ENCODE measurements around the gene ZNF672. TPM values are rescaled to one million over a fixed set of nuclear protein-coding genes. Genes with fewer than 3 reads are reported as not detected.

The ZNF672 gene
- total and polyA plus RNA-seq, 2 of the 13 experiments (the other 11 are each of a cell fraction or from before 2014, with no cell fraction given) = 17.2 to 22.9 TPM

GRCh38 chr1:248873409-248873992, 35.5 kb downstream of the ZNF672 start (continued):
- TF ChIP-seq ZNF691 (CRISPR knock-in tag; IDR thresholded peaks at IDR 0.05; ENCODE audit: borderline replicate concordance, low read depth) = no peak
- 0 out of 2 replicates have a peak, but pooled peaks have one; percentile 56 for TF ChIP-seq ZNF792 (CRISPR knock-in tag; IDR thresholded peaks at IDR 0.05)
- TF ChIP-seq, protein P1, sequence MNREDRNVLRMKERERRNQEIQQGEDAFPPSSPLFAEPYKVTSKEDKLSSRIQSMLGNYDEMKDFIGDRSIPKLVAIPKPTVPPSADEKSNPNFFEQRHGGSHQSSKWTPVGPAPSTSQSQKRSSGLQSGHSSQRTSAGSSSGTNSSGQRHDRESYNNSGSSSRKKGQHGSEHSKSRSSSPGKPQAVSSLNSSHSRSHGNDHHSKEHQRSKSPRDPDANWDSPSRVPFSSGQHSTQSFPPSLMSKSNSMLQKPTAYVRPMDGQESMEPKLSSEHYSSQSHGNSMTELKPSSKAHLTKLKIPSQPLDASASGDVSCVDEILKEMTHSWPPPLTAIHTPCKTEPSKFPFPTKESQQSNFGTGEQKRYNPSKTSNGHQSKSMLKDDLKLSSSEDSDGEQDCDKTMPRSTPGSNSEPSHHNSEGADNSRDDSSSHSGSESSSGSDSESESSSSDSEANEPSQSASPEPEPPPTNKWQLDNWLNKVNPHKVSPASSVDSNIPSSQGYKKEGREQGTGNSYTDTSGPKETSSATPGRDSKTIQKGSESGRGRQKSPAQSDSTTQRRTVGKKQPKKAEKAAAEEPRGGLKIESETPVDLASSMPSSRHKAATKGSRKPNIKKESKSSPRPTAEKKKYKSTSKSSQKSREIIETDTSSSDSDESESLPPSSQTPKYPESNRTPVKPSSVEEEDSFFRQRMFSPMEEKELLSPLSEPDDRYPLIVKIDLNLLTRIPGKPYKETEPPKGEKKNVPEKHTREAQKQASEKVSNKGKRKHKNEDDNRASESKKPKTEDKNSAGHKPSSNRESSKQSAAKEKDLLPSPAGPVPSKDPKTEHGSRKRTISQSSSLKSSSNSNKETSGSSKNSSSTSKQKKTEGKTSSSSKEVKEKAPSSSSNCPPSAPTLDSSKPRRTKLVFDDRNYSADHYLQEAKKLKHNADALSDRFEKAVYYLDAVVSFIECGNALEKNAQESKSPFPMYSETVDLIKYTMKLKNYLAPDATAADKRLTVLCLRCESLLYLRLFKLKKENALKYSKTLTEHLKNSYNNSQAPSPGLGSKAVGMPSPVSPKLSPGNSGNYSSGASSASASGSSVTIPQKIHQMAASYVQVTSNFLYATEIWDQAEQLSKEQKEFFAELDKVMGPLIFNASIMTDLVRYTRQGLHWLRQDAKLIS (CRISPR knock-in tag; IDR thresholded peaks at IDR 0.05) = no peak
- TF ChIP-seq, protein P2, sequence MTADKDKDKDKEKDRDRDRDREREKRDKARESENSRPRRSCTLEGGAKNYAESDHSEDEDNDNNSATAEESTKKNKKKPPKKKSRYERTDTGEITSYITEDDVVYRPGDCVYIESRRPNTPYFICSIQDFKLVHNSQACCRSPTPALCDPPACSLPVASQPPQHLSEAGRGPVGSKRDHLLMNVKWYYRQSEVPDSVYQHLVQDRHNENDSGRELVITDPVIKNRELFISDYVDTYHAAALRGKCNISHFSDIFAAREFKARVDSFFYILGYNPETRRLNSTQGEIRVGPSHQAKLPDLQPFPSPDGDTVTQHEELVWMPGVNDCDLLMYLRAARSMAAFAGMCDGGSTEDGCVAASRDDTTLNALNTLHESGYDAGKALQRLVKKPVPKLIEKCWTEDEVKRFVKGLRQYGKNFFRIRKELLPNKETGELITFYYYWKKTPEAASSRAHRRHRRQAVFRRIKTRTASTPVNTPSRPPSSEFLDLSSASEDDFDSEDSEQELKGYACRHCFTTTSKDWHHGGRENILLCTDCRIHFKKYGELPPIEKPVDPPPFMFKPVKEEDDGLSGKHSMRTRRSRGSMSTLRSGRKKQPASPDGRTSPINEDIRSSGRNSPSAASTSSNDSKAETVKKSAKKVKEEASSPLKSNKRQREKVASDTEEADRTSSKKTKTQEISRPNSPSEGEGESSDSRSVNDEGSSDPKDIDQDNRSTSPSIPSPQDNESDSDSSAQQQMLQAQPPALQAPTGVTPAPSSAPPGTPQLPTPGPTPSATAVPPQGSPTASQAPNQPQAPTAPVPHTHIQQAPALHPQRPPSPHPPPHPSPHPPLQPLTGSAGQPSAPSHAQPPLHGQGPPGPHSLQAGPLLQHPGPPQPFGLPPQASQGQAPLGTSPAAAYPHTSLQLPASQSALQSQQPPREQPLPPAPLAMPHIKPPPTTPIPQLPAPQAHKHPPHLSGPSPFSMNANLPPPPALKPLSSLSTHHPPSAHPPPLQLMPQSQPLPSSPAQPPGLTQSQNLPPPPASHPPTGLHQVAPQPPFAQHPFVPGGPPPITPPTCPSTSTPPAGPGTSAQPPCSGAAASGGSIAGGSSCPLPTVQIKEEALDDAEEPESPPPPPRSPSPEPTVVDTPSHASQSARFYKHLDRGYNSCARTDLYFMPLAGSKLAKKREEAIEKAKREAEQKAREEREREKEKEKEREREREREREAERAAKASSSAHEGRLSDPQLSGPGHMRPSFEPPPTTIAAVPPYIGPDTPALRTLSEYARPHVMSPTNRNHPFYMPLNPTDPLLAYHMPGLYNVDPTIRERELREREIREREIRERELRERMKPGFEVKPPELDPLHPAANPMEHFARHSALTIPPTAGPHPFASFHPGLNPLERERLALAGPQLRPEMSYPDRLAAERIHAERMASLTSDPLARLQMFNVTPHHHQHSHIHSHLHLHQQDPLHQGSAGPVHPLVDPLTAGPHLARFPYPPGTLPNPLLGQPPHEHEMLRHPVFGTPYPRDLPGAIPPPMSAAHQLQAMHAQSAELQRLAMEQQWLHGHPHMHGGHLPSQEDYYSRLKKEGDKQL (CRISPR knock-in tag; IDR thresholded peaks at IDR 0.05; ENCODE audit: low read depth) = no peak
- no peak for TF ChIP-seq ZNF468 (CRISPR knock-in tag; IDR thresholded peaks at IDR 0.05)
- no peak; the same call in 1 of the 2 replicates for TF ChIP-seq ZKSCAN1 (IDR thresholded peaks at IDR 0.05; ENCODE audit: low read length)
- TF ChIP-seq CCDC6 (CRISPR knock-in tag; IDR thresholded peaks at IDR 0.05) = no peak; the same call in 1 of the 2 replicates
- TF ChIP-seq, protein P3, sequence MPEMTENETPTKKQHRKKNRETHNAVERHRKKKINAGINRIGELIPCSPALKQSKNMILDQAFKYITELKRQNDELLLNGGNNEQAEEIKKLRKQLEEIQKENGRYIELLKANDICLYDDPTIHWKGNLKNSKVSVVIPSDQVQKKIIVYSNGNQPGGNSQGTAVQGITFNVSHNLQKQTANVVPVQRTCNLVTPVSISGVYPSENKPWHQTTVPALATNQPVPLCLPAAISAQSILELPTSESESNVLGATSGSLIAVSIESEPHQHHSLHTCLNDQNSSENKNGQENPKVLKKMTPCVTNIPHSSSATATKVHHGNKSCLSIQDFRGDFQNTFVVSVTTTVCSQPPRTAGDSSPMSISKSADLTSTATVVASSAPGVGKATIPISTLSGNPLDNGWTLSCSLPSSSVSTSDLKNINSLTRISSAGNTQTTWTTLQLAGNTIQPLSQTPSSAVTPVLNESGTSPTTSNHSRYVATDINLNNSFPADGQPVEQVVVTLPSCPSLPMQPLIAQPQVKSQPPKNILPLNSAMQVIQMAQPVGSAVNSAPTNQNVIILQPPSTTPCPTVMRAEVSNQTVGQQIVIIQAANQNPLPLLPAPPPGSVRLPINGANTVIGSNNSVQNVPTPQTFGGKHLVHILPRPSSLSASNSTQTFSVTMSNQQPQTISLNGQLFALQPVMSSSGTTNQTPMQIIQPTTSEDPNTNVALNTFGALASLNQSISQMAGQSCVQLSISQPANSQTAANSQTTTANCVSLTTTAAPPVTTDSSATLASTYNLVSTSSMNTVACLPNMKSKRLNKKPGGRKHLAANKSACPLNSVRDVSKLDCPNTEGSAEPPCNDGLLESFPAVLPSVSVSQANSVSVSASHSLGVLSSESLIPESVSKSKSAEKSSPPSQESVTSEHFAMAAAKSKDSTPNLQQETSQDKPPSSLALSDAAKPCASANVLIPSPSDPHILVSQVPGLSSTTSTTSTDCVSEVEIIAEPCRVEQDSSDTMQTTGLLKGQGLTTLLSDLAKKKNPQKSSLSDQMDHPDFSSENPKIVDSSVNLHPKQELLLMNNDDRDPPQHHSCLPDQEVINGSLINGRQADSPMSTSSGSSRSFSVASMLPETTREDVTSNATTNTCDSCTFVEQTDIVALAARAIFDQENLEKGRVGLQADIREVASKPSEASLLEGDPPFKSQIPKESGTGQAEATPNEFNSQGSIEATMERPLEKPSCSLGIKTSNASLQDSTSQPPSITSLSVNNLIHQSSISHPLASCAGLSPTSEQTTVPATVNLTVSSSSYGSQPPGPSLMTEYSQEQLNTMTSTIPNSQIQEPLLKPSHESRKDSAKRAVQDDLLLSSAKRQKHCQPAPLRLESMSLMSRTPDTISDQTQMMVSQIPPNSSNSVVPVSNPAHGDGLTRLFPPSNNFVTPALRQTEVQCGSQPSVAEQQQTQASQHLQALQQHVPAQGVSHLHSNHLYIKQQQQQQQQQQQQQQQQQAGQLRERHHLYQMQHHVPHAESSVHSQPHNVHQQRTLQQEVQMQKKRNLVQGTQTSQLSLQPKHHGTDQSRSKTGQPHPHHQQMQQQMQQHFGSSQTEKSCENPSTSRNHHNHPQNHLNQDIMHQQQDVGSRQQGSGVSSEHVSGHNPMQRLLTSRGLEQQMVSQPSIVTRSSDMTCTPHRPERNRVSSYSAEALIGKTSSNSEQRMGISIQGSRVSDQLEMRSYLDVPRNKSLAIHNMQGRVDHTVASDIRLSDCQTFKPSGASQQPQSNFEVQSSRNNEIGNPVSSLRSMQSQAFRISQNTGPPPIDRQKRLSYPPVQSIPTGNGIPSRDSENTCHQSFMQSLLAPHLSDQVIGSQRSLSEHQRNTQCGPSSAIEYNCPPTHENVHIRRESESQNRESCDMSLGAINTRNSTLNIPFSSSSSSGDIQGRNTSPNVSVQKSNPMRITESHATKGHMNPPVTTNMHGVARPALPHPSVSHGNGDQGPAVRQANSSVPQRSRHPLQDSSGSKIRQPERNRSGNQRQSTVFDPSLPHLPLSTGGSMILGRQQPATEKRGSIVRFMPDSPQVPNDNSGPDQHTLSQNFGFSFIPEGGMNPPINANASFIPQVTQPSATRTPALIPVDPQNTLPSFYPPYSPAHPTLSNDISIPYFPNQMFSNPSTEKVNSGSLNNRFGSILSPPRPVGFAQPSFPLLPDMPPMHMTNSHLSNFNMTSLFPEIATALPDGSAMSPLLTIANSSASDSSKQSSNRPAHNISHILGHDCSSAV (CRISPR knock-in tag; IDR thresholded peaks at IDR 0.05; ENCODE audit: borderline replicate concordance) = no peak

Measured in HepG2 (cell line).